GM12872 (cell line): ENCODE results near the gene SNHG17.

ENCODE experiments used
- TF ChIP-seq, protein P1 (sequence below): IDR thresholded peaks from 3 replicates; pipeline ENCODE4 v1.5.1; 2011; ENCODE audit warnings: low read depth, mild to moderate bottlenecking, low read length, moderate library complexity; ENCODE audit not compliant: insufficient read depth

Gene SNHG17

DNA sequence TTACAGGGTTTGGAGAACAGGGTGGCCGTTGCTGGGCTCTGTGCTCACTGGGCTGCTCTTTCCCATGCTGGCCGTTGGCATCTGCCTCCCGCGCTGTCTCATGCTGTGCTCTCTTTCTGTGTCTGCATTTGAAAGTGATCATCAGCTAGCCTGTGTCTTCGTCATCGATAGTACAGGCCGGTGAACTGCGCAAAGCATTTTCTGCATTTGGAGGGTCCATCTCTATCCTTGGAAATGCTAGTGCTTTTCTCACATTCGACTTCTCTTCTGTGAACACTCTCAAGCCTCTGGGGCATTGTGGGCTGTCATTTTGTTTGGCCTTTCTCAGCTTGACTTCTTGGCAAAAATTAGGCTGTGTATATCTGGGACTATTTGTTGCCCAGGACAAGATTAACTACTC lies 6.8 kb upstream of the SNHG17 start:
- TF ChIP-seq, protein P1, sequence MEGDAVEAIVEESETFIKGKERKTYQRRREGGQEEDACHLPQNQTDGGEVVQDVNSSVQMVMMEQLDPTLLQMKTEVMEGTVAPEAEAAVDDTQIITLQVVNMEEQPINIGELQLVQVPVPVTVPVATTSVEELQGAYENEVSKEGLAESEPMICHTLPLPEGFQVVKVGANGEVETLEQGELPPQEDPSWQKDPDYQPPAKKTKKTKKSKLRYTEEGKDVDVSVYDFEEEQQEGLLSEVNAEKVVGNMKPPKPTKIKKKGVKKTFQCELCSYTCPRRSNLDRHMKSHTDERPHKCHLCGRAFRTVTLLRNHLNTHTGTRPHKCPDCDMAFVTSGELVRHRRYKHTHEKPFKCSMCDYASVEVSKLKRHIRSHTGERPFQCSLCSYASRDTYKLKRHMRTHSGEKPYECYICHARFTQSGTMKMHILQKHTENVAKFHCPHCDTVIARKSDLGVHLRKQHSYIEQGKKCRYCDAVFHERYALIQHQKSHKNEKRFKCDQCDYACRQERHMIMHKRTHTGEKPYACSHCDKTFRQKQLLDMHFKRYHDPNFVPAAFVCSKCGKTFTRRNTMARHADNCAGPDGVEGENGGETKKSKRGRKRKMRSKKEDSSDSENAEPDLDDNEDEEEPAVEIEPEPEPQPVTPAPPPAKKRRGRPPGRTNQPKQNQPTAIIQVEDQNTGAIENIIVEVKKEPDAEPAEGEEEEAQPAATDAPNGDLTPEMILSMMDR, result no peak

DNA sequence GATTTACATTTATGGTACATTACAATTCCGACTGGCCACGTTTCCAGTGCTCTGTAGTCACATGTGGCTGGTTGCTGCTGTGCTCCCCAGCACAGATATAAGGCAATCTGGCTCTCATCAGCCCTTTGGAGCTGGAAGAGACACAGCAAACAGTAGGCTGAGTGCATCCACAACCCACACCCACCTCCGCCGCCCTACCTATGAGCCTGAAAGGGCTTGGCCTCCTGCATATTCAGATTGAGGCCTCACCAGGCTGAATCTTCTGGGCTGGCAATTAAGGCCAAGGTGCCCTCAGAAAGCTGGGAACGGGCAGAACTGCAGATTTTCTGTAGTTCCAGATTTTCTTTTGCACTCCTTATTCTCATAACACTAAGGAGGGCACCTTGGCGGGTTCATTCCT lies 2.7 kb upstream of the SNHG17 start:
- TF ChIP-seq, protein P1, result no peak

DNA sequence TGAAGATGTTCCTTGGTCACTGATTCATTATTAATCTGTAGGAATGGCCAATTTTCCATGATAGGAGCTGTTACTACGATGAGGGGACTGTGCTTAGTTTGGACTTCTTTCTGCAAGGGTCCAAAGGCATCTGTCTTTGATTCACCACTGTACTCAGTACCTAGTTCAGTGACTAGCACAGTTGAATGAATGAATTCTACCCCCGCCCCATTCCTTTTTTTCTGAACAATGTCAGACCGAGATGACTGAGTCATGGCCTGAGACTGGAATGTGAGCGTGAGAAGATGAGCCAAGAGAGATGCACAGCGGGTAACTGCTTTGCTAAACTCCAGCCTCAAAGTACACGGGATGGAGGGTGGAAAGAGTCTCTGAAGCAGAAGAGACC lies 419 bp upstream of the SNHG17 start:
- TF ChIP-seq, protein P1, result no peak

DNA sequence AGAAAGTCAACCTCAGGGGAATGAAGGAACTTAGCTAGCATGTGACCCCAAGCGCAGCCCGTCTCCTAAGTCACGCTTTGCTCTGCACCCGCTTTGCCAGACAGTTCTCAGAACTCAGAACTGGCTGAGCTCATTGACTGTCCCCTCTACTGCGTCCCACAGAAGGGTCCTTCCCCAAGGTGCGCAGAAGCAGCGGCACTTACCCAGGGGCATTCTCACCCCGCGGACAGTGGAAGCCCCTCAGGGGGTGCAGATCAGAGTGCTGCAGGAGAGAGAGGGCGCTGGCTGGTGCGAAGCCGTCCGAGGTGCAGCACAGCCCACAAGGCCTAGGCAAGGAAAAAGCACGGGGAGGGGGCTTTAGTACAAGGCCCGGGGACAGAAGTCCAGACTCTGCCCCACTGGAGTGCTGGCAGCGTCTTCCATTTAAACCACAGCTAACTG lies 807 bp downstream of the SNHG17 start:
- TF ChIP-seq, protein P1, result no peak

DNA sequence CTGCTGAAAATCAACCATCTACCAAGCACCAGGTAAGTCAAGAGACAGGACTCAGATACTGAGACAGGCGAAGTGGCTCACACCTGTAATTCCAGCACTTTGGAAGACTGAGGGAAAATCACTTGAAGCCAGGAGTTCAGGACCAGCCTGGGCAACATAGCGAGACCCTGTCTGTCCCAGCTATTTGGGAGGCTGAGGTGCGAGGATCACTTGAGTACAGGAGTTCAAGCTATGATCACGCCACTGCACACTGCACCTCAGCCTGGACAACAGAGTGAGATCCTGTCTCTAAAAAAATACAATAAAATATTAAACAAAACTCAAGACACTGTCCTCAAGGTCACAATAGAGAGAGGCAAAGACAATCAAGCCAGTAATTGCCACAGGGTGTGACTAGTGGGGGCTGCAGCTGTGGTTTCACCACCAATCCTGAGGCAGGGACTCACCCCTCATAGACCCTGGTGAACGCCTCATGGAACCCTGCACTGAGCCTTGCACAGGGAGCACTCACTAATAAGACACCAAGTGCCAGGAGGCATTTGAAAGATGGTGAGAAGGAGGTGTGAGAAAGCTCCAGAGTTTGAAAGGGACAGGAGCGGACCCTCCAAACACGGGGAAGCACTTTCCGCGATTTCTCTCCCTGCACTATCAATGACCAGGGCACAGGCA lies 1.7 kb downstream of the SNHG17 start:
- TF ChIP-seq, protein P1, result no peak

DNA sequence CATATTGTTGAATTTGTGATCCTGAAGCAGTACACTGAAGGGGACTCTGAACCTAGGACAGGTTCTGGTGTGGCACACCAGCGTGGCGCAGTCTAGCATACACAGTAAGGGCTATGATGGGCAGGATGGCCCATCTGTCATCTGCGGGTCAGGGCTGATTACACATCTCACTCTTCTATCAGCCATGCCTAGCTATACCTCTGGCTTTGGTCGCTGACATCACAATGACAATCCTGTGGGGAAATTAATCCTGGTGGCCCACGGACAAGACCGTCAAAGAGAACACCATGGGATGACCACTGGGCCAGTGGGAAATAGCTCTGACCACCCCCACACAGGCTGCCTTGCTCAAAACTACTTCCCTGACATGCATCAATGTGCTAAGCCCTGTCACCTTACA lies 2.8 kb downstream of the SNHG17 start:
- TF ChIP-seq, protein P1, result no peak

DNA sequence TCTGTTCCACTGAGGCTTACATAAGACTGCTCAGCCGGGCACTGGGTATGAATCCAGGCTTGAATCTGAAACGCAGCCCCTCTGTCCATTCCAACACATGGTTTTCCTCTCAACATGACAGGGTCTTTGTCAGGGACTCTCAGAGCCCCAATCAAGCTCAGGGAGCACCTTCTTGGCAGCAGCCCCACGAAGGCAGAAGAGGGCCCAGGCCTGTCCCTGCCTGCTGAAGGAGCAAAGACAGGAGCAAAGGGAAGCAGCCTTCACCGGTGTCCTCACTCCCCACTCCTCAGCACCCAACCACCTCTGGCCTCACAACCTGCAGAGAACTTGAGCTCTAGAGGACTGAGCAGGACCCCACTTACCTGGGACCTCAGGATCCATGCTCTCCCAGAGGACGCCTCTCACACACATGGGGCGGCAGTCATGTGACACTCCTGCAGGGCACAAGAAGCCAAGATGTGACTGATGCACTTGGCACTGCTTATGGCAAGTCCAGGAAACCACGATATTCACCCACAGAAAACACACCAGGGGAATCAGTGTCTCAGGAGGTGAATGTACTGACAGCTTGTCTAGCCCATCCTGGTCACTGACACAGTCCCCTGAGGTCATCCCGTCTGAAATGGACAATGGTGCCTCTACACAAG lies 4.3 kb downstream of the SNHG17 start:
- TF ChIP-seq, protein P1, result no peak
